HCT116 (cell line): ENCODE measurements around the gene PLCB1. TPM values are rescaled to one million over a fixed set of nuclear protein-coding genes. Genes with fewer than 3 reads are reported as not detected.

Experiments used
- ATAC-seq: fragments of 200-7000 bp; cut with Tn5 transposase; 2 replicates; pipeline ENCODE4 v1.9.1; 2020; ENCODE audit warnings: mild to moderate bottlenecking, moderate library complexity
- BruUV-seq: library from RNA; stranded (reverse); fragments of 400-500 nt; replicated peaks from 2 replicates; lab custom pipeline; 2021; lab: Mats Ljungman, UMichigan
- CTCF ChIA-PET: fragments of 300-600 bp; sonication (Branson Sonifier 250); formaldehyde crosslinking; loops from one replicate; lab custom pipeline; 2021; ENCODE audit warnings: antibody characterized with exemption; lab: Charles Lee
- POLR2A ChIA-PET: fragments of 300-600, 350-600 bp; sonication (Branson Sonifier 250); formaldehyde crosslinking; loops from one replicate; lab custom pipeline; 2021; ENCODE audit warnings: antibody characterized with exemption; lab: Charles Lee
- RAD21 ChIA-PET, 2 experiments: fragments of 300-600 bp; sonication (Branson Sonifier 250); formaldehyde crosslinking; loops; one replicate each; lab custom pipeline; 2023; ENCODE audit warnings: low total read pairs in 2 of 2; ENCODE audit not compliant: uncharacterized antibody in 2 of 2, unreplicated experiment in 2 of 2, low non-redundant PET in 1 of 2; lab: Charles Lee
- DNase-seq: peaks from one replicate; pipeline ENCODE4 v3.0.0-alpha.2; 2010; ENCODE audit warnings: low read depth, low spot score
- H2AFZ ChIP-seq: fragments of 200-600 bp; shearing (Covaris generic), sonication (generic); 2 replicates; pipeline ENCODE4 v1.6.1; 2017; ENCODE audit warnings: low read depth, mixed run types, mixed read lengths, antibody characterized with exemption, low read length; ENCODE audit not compliant: poor library complexity, severe bottlenecking
- H3K27ac ChIP-seq: 2 replicates; pipeline ENCODE4 v1.5.1; 2012; ENCODE audit warnings: low read depth, low read length
- H3K27me3 ChIP-seq: fragments of 200-600 bp; sonication (generic); 2 replicates; pipeline ENCODE4 v1.6.1; 2016; ENCODE audit warnings: mixed run types, low read length, mixed read lengths; ENCODE audit not compliant: insufficient read depth
- H3K36me3 ChIP-seq, 2 experiments: fragments of 200-500 bp in 1 of 2; fragments of 200-600 bp in 1 of 2; sonication (Bioruptor generic) in 1 of 2; sonication (generic) in 1 of 2; 2 replicates each; pipeline versions ENCODE4 v1.5.1 to v1.6.1; 2014 to 2016; ENCODE audit warnings: low read length in 2 of 2, inconsistent platforms in 1 of 2, mixed read lengths in 1 of 2, mixed run types in 1 of 2; ENCODE audit not compliant: insufficient read depth in 2 of 2, control insufficient read depth in 1 of 2
- H3K4me1 ChIP-seq, 2 experiments: fragments of 200-600 bp in 1 of 2; sonication (generic) in 1 of 2; 2 replicates each; pipeline versions ENCODE4 v1.5.1 to v1.6.1; 2012 to 2017; ENCODE audit warnings: low read length in 2 of 2, inconsistent platforms in 1 of 2, mild to moderate bottlenecking in 1 of 2, mixed read lengths in 1 of 2, mixed run types in 1 of 2, moderate library complexity in 1 of 2; ENCODE audit not compliant: insufficient read depth in 2 of 2, control insufficient read depth in 1 of 2
- H3K4me2 ChIP-seq: fragments of 200-600 bp; sonication (generic); 2 replicates; pipeline ENCODE4 v1.6.1; 2017; ENCODE audit warnings: mixed run types, low read length, mixed read lengths
- H3K4me3 ChIP-seq, 2 experiments: fragments of 200-600 bp in 1 of 2; sonication (generic) in 1 of 2; replicated peaks in 1 of 2; 2 replicates each; pipeline ENCODE4 v1.5.1; 2011 to 2016; ENCODE audit warnings: low read length in 2 of 2, control low read depth in 1 of 2, low read depth in 1 of 2, mild to moderate bottlenecking in 1 of 2, mixed read lengths in 1 of 2, mixed run types in 1 of 2
- H3K79me2 ChIP-seq: fragments of 200-600 bp; sonication (generic); 2 replicates; pipeline ENCODE4 v1.6.1; 2017; ENCODE audit warnings: mild to moderate bottlenecking, mixed run types, low read length, moderate library complexity, mixed read lengths; ENCODE audit not compliant: insufficient read depth
- H3K9ac ChIP-seq: fragments of 200-600 bp; sonication (generic); 2 replicates; pipeline ENCODE4 v1.6.1; 2016; ENCODE audit warnings: low read length, mixed read lengths
- H3K9me2 ChIP-seq: fragments of 200-600 bp; sonication (generic), shearing (Covaris generic); 2 replicates; pipeline ENCODE4 v1.6.1; 2017; ENCODE audit warnings: mixed run types, mild to moderate bottlenecking, moderate library complexity; ENCODE audit not compliant: insufficient read depth
- H3K9me3 ChIP-seq, 2 experiments: fragments of 200-500 bp in 1 of 2; fragments of 200-600 bp in 1 of 2; sonication (Bioruptor generic) in 1 of 2; sonication (generic) in 1 of 2; 2 replicates each; pipeline ENCODE4 v1.6.1; 2014 to 2017; ENCODE audit warnings: low read length in 2 of 2, mixed read lengths in 2 of 2, inconsistent platforms in 1 of 2, low read depth in 1 of 2, mild to moderate bottlenecking in 1 of 2, mixed run types in 1 of 2, moderate library complexity in 1 of 2; ENCODE audit not compliant: control insufficient read depth in 1 of 2, insufficient read depth in 1 of 2
- H4K20me1 ChIP-seq: fragments of 200-600 bp; sonication (generic), shearing (Covaris generic); 2 replicates; pipeline ENCODE4 v1.6.1; 2017; ENCODE audit warnings: mixed run types, mild to moderate bottlenecking, moderate library complexity; ENCODE audit not compliant: insufficient read depth
- ATF3 ChIP-seq: IDR thresholded peaks from 2 replicates; pipeline ENCODE4 v1.6.1; 2012
- EZH2 ChIP-seq: fragments of 200-600 bp; sonication (generic); IDR thresholded peaks from 2 replicates; pipeline ENCODE4 v1.6.1; 2017; ENCODE audit warnings: antibody characterized with exemption, mixed run types
- EZH2phosphoT487 ChIP-seq: fragments of 200-600 bp; IDR thresholded peaks from 2 replicates; pipeline ENCODE4 v1.6.1; 2018; ENCODE audit warnings: antibody characterized with exemption, borderline replicate concordance
- FOSL1 ChIP-seq: IDR thresholded peaks from 2 replicates; pipeline ENCODE4 v1.6.1; 2012; ENCODE audit warnings: low read depth
- MAX ChIP-seq: IDR thresholded peaks from 2 replicates; pipeline ENCODE4 v1.6.1; 2012
- POLR2AphosphoS5 ChIP-seq: IDR thresholded peaks from 2 replicates; pipeline ENCODE4 v1.6.1; 2011; ENCODE audit warnings: mild to moderate bottlenecking, low read depth, low read length, moderate library complexity
- SIN3A ChIP-seq: IDR thresholded peaks from 2 replicates; pipeline ENCODE4 v1.6.1; 2012; ENCODE audit warnings: low read depth
- SP1 ChIP-seq: IDR thresholded peaks from 2 replicates; pipeline ENCODE4 v1.6.1; 2012; ENCODE audit warnings: low read depth
- TCF7L2 ChIP-seq: IDR thresholded peaks from 2 replicates; pipeline ENCODE4 v1.7.0; 2011; ENCODE audit warnings: borderline replicate concordance, inconsistent platforms; ENCODE audit not compliant: insufficient read depth, insufficient read length; ENCODE audit errors: extremely low read depth
- ZBTB33 ChIP-seq: IDR thresholded peaks from 2 replicates; pipeline ENCODE4 v1.6.1; 2011; ENCODE audit warnings: mild to moderate bottlenecking, low read length, moderate library complexity; ENCODE audit not compliant: insufficient replicate concordance; ENCODE audit errors: extremely low read depth
- ZFX ChIP-seq: fragments of 450-650 bp; IDR thresholded peaks from 2 replicates; pipeline ENCODE4 v1.6.1; 2017
- ZNF274 ChIP-seq: fragments of 200-500 bp; sonication (Bioruptor generic); IDR thresholded peaks from 2 replicates; pipeline ENCODE4 v1.6.1; 2014; ENCODE audit warnings: mild to moderate bottlenecking, low read depth, low read length, inconsistent platforms
- intact Hi-C: fragments of 100-400 bp; cut with micrococcal nuclease; formaldehyde crosslinking; loops from 2 replicates; pipeline ENCODE4 v1.10.0; 2022
- total RNA-seq: library from RNA; stranded (reverse); gene quantifications from one replicate; pipeline ENCODE4 v1.2.1, GENCODE V29; 2021; ENCODE audit not compliant: unreplicated experiment

Gene PLCB1
- total RNA-seq, 1 experiment from 2014 or later, result 15.8 TPM

GRCh38 chr20:8557711-8558110 is 425.6 kb downstream of the PLCB1 start:
- TF ChIP-seq ZBTB33 (no peak), SIN3A (no peak), TCF7L2 (no peak), ZFX (no peak), ZNF274 (no peak), EZH2phosphoT487 (no peak), SP1 (no peak), EZH2 (no peak), FOSL1 (no peak), POLR2AphosphoS5 (no peak), MAX (no peak), ATF3 (no peak)
- TF ChIP-seq, all 23 proteins: peak for 0
- Histone ChIP-seq H3K9me2 (no peaks in the 10 kb centered on the region), H3K27ac (no peak overlapping the region), H3K79me2 (no peaks in the 10 kb centered on the region), H4K20me1 (no peaks in the 10 kb centered on the region), H3K4me1 (no peaks in the 10 kb centered on the region), H3K9ac (no peak overlapping the region), H3K4me2 (no peak overlapping the region), H3K4me3 (no peak overlapping the region), H2AFZ (no peak overlapping the region), H3K9me3 (no peaks in the 10 kb centered on the region), H3K27me3 (no peaks in the 10 kb centered on the region), H3K36me3 (no peaks in the 10 kb centered on the region)
- ChIA-PET POLR2A (no interaction called here), CTCF (no interaction called here), RAD21 (no interaction called here)
- DNase-seq (no peak), ATAC-seq (no peak)
- intact Hi-C loops, result no loop called here
- no TSS peak for BruUV-seq
